Erythroblast (primary cell): ENCODE measurements around the gene NFRKB.
"Not testable (repeated sequence)": the region's sequence is repeated elsewhere in the genome, so short reads cannot be mapped to it uniquely, and the experiment has no call there.

Experiments
- GATA1 ChIP-seq: IDR thresholded peaks from 2 replicates; pipeline ENCODE4 v1.6.1; 2011; ENCODE audit warnings: low read depth, mild to moderate bottlenecking, control low read depth, low read length, moderate library complexity
- POLR2A ChIP-seq: IDR thresholded peaks from 2 replicates; pipeline ENCODE4 v1.6.1; 2011; ENCODE audit warnings: mild to moderate bottlenecking, low read length

GRCh38 chr11:129868626-129869025 is 26.8 kb downstream of the NFRKB start:
- not testable (repeated sequence) for TF ChIP-seq POLR2A, GATA1
